ENCODE data around the gene GALNTL6.

Gene GALNTL6

GRCh38 chr4:171812665-171813525 is at the start of gene GALNTL6:
TSS of gene GALNTL6 (plus strand) at chr4:171813404.
- no peak for DNase-seq (ENCODE audit: low read depth in 1 of 2, low spot score in 1 of 2)

- DNase-seq (ENCODE audit: low read depth in 1 of 2, low spot score in 1 of 2), result no peak
These were observed 47.7 kb upstream of the GALNTL6 start for GRCh38 chr4:171765514-171765913.

GRCh38 chr4:171774642-171775190 is 38.5 kb upstream of the GALNTL6 start:
- no peak for DNase-seq (ENCODE audit: low read depth in 1 of 2, low spot score in 1 of 2)

GRCh38 chr4:171779301-171779700 is 33.9 kb upstream of the GALNTL6 start:
- no peak for DNase-seq (ENCODE audit: low read depth in 1 of 2, low spot score in 1 of 2)

GRCh38 chr4:171785388-171785787 is 27.8 kb upstream of the GALNTL6 start:
- no peak for DNase-seq (ENCODE audit: low read depth in 1 of 2, low spot score in 1 of 2)

DNA sequence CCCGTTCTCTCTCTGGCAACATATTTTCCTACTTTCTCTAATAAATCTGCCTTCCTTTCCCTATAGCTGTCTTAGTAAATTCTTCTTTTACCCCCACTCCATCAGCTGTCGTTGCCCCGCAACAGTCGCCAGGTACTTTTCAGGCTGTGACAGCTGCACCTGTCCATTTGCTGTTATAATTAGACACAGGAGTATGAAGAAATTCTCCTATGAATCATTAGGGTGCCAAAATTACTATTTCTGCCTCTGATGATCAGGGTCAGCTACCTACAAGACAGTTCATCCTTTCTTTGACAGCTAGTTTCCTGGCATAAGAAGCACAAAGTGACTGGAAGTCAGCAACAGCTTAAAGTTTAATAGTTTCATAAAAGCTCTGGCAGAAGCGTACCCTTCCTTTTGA is 19.5 kb upstream of the GALNTL6 start:
- DNase-seq (ENCODE audit: low read depth in 1 of 2, low spot score in 1 of 2), result no peak

GRCh38 chr4:171794528-171794927 is 18.7 kb upstream of the GALNTL6 start:
- DNase-seq (ENCODE audit: low read depth in 1 of 2, low spot score in 1 of 2), result no peak

DNA sequence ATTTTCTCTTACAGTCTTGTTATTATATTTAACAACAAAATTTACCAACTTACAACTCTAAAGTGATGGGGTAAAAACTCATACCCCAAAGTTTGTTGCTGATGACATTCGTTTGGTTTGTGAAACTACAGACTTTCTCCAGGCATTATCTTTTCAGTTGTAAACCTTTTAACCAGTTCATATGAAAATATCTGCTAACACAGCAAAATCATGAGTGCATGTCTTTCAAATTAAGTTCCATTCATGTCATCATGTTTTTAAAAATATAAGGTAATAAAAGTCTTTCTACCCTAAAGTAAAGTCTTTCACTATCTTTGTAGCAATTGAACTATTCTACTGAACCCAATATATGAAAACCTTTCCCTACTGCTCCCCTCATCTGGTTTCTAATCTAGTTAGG is 3.4 kb upstream of the GALNTL6 start:
- no peak for DNase-seq (ENCODE audit: low read depth in 1 of 2, low spot score in 1 of 2)

DNA sequence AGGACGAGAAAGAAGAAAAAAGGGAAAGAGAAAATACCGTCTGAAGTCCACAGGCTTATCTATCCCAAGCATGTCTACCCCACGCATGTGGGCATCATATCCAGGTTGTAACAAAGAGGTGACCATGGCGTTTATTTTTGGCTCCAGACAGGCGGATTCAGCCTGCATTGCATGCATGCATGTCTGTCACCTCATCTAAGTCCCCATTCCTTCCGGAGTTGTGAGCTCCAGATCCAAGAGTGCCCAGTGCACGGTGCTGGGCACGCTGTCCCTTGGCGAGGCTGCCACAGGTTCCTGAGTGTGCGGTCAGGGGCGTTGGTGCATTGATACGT is 905 bp upstream of the GALNTL6 start:
- DNase-seq (ENCODE audit: low read depth in 1 of 2, low spot score in 1 of 2), result no peak

GRCh38 chr4:171813526-171814250 is 484 bp downstream of the GALNTL6 start:
- no peak for DNase-seq (ENCODE audit: low read depth in 1 of 2, low spot score in 1 of 2)

DNA sequence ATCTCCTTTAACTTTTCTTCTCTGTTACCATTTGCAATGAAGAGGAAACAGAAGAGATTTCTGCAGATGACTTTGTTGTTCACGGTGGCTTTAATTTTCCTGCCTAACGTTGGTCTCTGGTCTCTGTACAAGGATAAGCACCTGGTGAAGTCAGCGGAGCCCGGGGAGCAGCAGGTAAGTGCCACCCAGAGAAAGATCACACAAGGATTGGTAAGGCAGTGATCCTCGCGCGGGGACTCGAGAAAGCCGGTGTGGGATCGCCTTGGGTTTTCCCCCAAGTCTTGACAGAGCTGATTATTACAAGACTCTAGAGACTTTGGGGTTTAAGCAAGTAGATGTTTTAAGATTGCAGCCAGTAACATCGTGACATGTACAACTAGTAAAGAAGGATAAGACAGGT is 1.3 kb downstream of the GALNTL6 start:
- no peak for DNase-seq (ENCODE audit: low read depth in 1 of 2, low spot score in 1 of 2)

DNA sequence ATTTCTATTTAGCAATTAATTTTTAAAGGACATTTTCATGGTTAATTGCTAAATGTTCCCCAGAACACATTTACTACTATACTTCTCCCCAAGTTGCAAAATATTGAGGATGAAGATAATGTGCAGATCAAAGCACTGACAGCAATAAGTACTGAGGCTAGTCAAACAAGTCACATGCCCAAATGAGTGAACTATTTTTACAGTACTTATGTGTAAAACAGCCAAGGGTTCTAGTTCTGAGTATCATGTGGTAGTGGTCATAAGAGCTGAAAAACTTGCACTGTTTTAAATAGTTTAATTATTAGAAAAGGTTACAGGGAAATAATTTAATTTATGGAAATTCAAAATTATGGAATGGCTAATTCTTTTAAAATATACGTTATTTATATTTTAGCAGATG is 3.8 kb downstream of the GALNTL6 start:
- DNase-seq (ENCODE audit: low read depth in 1 of 2, low spot score in 1 of 2), result no peak

DNA sequence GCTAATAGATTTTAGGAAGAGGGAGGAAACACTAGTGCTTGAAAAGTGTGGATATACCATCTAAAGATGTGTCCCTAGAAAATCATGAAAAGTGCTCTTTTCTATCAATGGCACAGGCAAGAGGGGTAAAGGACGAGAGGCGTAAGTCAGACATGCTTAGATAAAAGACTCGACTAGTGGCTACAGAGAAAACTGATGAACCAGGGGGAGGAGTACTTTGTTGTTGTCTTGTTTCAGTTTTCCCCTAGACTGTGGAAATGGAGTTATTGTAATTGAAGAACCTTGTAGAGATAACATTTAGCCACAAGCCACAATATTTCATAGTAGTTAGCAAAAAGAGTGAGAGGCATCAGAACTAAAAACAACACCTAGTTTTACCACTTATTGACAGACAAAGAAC is 21.4 kb downstream of the GALNTL6 start:
- no peak for DNase-seq (ENCODE audit: low read depth in 1 of 2, low spot score in 1 of 2)

GRCh38 chr4:171843456-171843855 is 30.3 kb downstream of the GALNTL6 start:
- no peak for DNase-seq (ENCODE audit: low read depth in 1 of 2, low spot score in 1 of 2)

GRCh38 chr4:171846232-171846631 is 33.0 kb downstream of the GALNTL6 start:
- DNase-seq (ENCODE audit: low read depth in 1 of 2, low spot score in 1 of 2), result no peak

DNA sequence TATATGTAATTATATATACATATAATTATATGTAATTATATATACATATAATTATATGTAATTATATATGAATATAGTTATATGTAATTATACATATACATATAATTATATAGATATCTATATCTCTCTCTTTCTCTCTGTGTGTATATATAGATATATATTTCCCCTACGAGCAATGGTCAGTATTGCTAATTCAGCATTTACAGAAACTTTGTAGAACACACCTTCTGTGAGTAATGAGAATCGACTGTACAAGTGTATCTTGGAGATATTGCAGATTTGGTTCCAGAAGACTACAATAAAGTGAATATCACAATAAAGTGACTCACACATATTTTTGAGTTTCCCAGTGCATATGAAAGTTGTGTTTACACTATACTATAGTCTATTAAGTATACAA is 33.7 kb downstream of the GALNTL6 start:
- no peak for DNase-seq (ENCODE audit: low read depth in 1 of 2, low spot score in 1 of 2)

GRCh38 chr4:171847751-171848150 is 34.5 kb downstream of the GALNTL6 start:
- DNase-seq (ENCODE audit: low read depth in 1 of 2, low spot score in 1 of 2), result no peak

- no peak for DNase-seq (ENCODE audit: low read depth in 1 of 2, low spot score in 1 of 2)
These were observed 36.5 kb downstream of the GALNTL6 start for GRCh38 chr4:171849686-171850222.

- no peak for DNase-seq (ENCODE audit: low read depth in 1 of 2, low spot score in 1 of 2)
These were observed 38.1 kb downstream of the GALNTL6 start for GRCh38 chr4:171851295-171851694.

DNA sequence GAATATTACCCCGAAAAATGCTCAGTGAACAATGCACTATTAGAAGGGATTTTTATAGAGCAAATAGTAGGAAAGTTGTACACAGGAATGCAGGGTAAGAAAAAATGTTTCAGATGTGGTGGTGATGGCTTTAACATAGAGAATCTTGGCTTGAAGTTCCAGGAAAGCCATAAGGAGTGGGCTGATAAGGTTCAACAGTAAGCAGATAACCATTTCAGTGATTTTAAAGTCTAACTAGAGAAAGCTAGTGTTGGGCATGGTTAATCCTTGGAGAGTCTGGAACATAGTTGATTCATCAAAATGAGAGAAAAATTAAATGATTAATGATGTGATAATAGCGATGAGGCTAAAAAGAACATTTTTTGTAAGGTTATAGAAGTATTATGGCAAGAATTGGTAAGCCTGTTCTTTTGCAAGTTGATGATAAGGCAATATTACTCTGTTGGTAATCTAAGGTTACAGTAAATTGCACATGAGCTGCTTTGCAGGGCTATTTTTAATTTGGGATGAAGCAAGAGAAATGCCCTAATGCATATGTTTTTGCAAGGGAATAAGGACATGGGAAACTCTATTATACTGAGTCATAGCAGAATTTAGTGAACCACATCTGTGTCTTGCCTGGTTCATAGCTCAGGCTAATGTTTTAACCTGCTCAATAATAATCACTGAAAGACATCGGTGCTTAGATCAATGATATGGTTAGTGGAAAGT is 44.3 kb downstream of the GALNTL6 start:
- no peak for DNase-seq (ENCODE audit: low read depth in 1 of 2, low spot score in 1 of 2)

- DNase-seq (ENCODE audit: low read depth in 1 of 2, low spot score in 1 of 2), result no peak
These were observed 62.1 kb downstream of the GALNTL6 start for GRCh38 chr4:171875291-171875690.
